Fibroblast of mammary gland (primary cell): Measurements from ENCODE around the gene METRNL.
A peak's percentile ranks its signal among the peaks of the same experiment; 100 is the strongest.

ENCODE experiments used
- DNase-seq: peaks from one replicate; pipeline ENCODE4 v3.0.0-alpha.2; 2010; ENCODE audit warnings: low read depth
- H3K4me3 ChIP-seq: 2 replicates; pipeline ENCODE4 v1.5.1; 2011; ENCODE audit warnings: low read depth, mild to moderate bottlenecking, low read length, moderate library complexity; ENCODE audit not compliant: control insufficient read depth
- CTCF ChIP-seq: conservative IDR thresholded peaks from 2 replicates; pipeline ENCODE4 v1.5.1; 2011; ENCODE audit warnings: low read depth, low read length, inconsistent platforms; ENCODE audit not compliant: control insufficient read depth, insufficient read depth

METRNL gene

DNA sequence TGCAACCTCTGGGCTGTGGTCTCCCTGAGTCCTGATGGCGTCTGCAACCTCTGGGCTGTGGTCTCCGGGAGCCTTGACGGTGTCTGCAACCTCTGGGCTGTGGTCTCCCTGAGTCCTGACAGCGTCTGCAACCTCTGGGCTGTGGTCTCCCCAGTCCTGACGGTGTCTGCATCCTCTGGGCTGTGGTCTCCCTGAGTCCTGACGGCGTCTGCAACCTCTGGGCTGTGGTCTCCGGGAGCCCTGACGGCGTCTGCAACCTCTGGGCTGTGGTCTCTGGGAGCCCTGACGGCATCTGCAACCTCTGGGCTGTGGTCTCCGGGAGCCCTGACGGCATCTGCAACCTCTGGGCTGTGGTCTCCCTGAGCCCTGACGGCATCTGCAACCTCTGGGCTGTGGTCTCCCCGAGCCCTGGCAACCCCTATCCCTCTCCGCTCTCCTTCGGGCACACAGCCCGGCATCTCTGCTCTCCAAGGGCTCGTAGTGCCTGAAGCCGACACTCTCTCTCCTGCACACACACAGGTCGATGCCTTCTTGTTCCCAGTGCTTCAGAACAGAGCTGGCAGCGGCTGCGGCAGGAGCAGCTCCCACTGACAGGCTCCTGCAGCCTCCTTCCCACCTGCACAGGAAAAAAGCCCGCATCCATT lies 45.6 kb downstream of the METRNL start:
- H3K4me3 ChIP-seq: no peak overlapping the region
- DNase-seq: no peak
- TF ChIP-seq CTCF: no peak

- TF ChIP-seq CTCF: no peak
- no peak overlapping the region for H3K4me3 ChIP-seq
- DNase-seq: peak; percentile 29
Observed at GRCh38 chr17:83125515-83126274, 46.3 kb downstream of the METRNL start.

GRCh38 chr17:83126275-83126811 lies 46.9 kb downstream of the METRNL start:
- no peak for DNase-seq
- TF ChIP-seq CTCF: no peak
- H3K4me3 ChIP-seq: no peak overlapping the region

DNA sequence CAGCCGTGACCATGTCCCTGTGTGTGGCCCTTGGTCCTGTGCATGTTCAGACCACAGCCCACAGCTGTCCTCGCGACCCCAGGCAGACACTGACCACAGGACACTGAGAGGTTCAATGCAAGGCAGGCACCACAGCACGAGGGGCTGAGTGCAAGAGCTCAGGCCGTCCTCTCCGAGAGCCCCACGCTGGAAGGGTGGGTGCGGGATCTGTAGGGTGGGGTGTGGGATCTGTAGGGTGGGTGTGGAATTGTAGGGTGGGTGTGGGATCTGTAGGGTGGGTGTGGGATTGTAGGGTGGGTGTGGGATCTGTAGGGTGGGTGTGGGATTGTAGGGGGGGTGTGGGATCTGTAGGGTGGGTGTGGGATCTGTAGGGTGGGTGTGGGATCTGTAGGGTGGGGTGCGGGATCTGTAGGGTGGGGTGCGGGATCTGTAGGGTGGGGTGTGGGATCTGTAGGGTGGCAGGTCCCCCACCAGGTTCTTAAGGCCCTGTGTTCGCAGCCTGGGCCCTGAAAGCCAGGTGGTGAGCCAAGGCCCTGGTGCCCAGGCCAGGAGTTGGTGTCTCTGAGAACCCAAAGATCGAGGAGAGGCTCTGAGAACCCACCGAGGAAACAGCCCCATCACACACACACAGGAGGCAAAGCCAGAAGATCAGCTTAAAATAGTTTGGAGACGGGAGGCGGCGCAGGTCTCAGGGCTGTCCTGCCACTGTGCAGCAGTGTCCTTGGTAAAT lies 48.2 kb downstream of the METRNL start:
- TF ChIP-seq CTCF: no peak
- DNase-seq: no peak
- H3K4me3 ChIP-seq: no peak overlapping the region

GRCh38 chr17:83128306-83129240 lies 49.2 kb downstream of the METRNL start:
- DNase-seq: no peak
- no peak for TF ChIP-seq CTCF
- no peak overlapping the region for H3K4me3 ChIP-seq

DNA sequence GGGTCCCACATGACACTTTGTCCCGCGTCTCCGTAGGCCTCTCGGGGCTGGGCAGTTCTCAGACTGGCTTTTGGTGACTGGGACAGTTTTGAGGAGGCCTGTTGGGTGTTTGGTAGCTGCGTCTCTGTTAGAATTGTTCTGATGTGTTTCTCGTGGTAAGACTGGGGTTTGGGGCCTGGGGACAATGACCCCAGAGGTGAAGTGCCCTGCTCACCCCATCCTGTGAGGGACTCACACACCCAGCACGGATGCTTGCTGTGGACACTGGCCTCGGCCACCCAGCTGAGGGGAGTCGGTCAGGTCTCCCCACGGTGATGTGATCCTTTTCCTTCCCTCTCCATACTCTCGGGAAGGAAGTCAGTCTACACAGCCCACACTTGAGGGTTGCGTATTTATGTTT lies 50.3 kb downstream of the METRNL start:
- no peak for DNase-seq
- no peak for TF ChIP-seq CTCF
- no peak overlapping the region for H3K4me3 ChIP-seq
